Loucy (cell line): ENCODE data around the gene SNX19.

Experiments
- H2AFZ ChIP-seq: fragments of 200-600 bp; sonication (generic); 2 replicates; pipeline ENCODE4 v1.6.0; 2016; ENCODE audit warnings: antibody characterized with exemption, mild to moderate bottlenecking, low read length, moderate library complexity
- H3F3A ChIP-seq: fragments of 200-600 bp; 2 replicates; pipeline ENCODE4 v1.6.0; 2016; ENCODE audit warnings: antibody characterized with exemption, low read depth, mild to moderate bottlenecking
- H3K27me3 ChIP-seq: fragments of 200-600 bp; sonication (generic); 2 replicates; pipeline ENCODE4 v1.6.1; 2014; ENCODE audit warnings: low read length, mild to moderate bottlenecking; ENCODE audit not compliant: insufficient read depth, poor library complexity, severe bottlenecking
- H3K36me3 ChIP-seq: fragments of 200-600 bp; sonication (generic); 2 replicates; pipeline ENCODE4 v1.6.1; 2016; ENCODE audit warnings: low read length; ENCODE audit not compliant: insufficient read depth
- H3K4me1 ChIP-seq: fragments of 200-600 bp; sonication (generic); 2 replicates; pipeline ENCODE4 v1.5.1; 2014; ENCODE audit warnings: low read length, mild to moderate bottlenecking; ENCODE audit not compliant: insufficient read depth, poor library complexity, severe bottlenecking
- H3K4me2 ChIP-seq: fragments of 200-600 bp; sonication (generic); 2 replicates; pipeline ENCODE4 v1.6.0; 2014; ENCODE audit warnings: antibody characterized with exemption, low read length, low read depth, mild to moderate bottlenecking; ENCODE audit not compliant: poor library complexity, severe bottlenecking
- H3K4me3 ChIP-seq: fragments of 200-600 bp; sonication (generic); 2 replicates; pipeline ENCODE4 v1.5.1; 2014; ENCODE audit warnings: low read length, mild to moderate bottlenecking, mixed read lengths; ENCODE audit not compliant: poor library complexity, severe bottlenecking
- H3K79me2 ChIP-seq: fragments of 200-600 bp; sonication (generic); 2 replicates; pipeline ENCODE4 v1.6.1; 2014; ENCODE audit warnings: low read length; ENCODE audit not compliant: insufficient read depth
- H3K9ac ChIP-seq: fragments of 200-600 bp; sonication (generic); 2 replicates; pipeline ENCODE4 v1.6.0; 2014; ENCODE audit warnings: mild to moderate bottlenecking, low read depth, low read length, moderate library complexity; ENCODE audit not compliant: poor library complexity, severe bottlenecking
- H3K9me2 ChIP-seq: fragments of 200-600 bp; sonication (generic); replicated peaks from 2 replicates; pipeline ENCODE4 v1.6.1; 2016; ENCODE audit warnings: low read depth, low read length, mixed read lengths
- H3K9me3 ChIP-seq: fragments of 200-600 bp; sonication (generic); 2 replicates; pipeline ENCODE4 v1.6.1; 2014; ENCODE audit warnings: mild to moderate bottlenecking, antibody characterized with exemption, low read length, low read depth; ENCODE audit not compliant: insufficient read depth
- H4K20me1 ChIP-seq: fragments of 200-600 bp; sonication (generic); 2 replicates; pipeline ENCODE4 v1.6.0; 2014; ENCODE audit warnings: antibody characterized with exemption, low read length, mild to moderate bottlenecking; ENCODE audit not compliant: insufficient read depth, poor library complexity, severe bottlenecking
- CTCF ChIP-seq: fragments of 200-600 bp; sonication (generic); conservative IDR thresholded peaks from 2 replicates; pipeline ENCODE4 v1.5.1; 2014; ENCODE audit warnings: mild to moderate bottlenecking, antibody characterized with exemption, low read length
- EZH2phosphoT487 ChIP-seq: fragments of 200-600 bp; IDR thresholded peaks from 2 replicates; pipeline ENCODE4 v1.6.1; 2018; ENCODE audit warnings: antibody characterized with exemption, mild to moderate bottlenecking, moderate library complexity, borderline replicate concordance

SNX19 gene

GRCh38 chr11:130940706-130941105, 24.4 kb upstream of the SNX19 start:
- H3K27me3 ChIP-seq = no peaks in the 10 kb centered on the region
- H3K4me1 ChIP-seq = no peaks in the 10 kb centered on the region
- H3F3A ChIP-seq = no peaks in the 10 kb centered on the region
- H4K20me1 ChIP-seq = no peaks in the 10 kb centered on the region
- no peak overlapping the region for H3K9ac ChIP-seq
- H3K36me3 ChIP-seq = no peaks in the 10 kb centered on the region
- H3K79me2 ChIP-seq = no peaks in the 10 kb centered on the region
- H3K9me2 ChIP-seq = no peaks in the 10 kb centered on the region
- H2AFZ ChIP-seq = no peak overlapping the region
- H3K4me2 ChIP-seq = no peak overlapping the region
- no peak overlapping the region for H3K4me3 ChIP-seq
- H3K9me3 ChIP-seq = no peaks in the 10 kb centered on the region
- TF ChIP-seq EZH2phosphoT487 (no peak), CTCF (no peak)

- Histone ChIP-seq H3K36me3 (no peaks in the 10 kb centered on the region), H3K9me2 (no peaks in the 10 kb centered on the region), H3K9me3 (no peaks in the 10 kb centered on the region), H3K4me3 (no peak overlapping the region), H3K79me2 (no peaks in the 10 kb centered on the region), H4K20me1 (no peaks in the 10 kb centered on the region), H3F3A (no peaks in the 10 kb centered on the region), H3K9ac (no peak overlapping the region), H2AFZ (no peak overlapping the region), H3K4me1 (no peaks in the 10 kb centered on the region), H3K27me3 (no peaks in the 10 kb centered on the region), H3K4me2 (no peak overlapping the region)
- TF ChIP-seq CTCF = no peak
Measured at GRCh38 chr11:130937051-130937450, 20.8 kb upstream of the SNX19 start.

GRCh38 chr11:130932086-130932712, 15.9 kb upstream of the SNX19 start:
- no peak overlapping the region for H3K4me2 ChIP-seq
- H4K20me1 ChIP-seq = no peaks in the 10 kb centered on the region
- no peaks in the 10 kb centered on the region for H3K9me3 ChIP-seq
- H2AFZ ChIP-seq = no peak overlapping the region
- H3K27me3 ChIP-seq = no peaks in the 10 kb centered on the region
- no peaks in the 10 kb centered on the region for H3K9me2 ChIP-seq
- no peak for TF ChIP-seq CTCF
- no peak for TF ChIP-seq EZH2phosphoT487
- H3K9ac ChIP-seq = no peak overlapping the region
- no peaks in the 10 kb centered on the region for H3F3A ChIP-seq
- H3K79me2 ChIP-seq = no peaks in the 10 kb centered on the region
- H3K4me3 ChIP-seq = no peak overlapping the region
- H3K36me3 ChIP-seq = no peaks in the 10 kb centered on the region
- no peaks in the 10 kb centered on the region for H3K4me1 ChIP-seq
